ENCODE results near the gene GRAMD2B.
"Not testable (repeated sequence)": the region's sequence is repeated elsewhere in the genome, so short reads cannot be mapped to it uniquely, and the experiment has no call there.

The GRAMD2B gene

DNA sequence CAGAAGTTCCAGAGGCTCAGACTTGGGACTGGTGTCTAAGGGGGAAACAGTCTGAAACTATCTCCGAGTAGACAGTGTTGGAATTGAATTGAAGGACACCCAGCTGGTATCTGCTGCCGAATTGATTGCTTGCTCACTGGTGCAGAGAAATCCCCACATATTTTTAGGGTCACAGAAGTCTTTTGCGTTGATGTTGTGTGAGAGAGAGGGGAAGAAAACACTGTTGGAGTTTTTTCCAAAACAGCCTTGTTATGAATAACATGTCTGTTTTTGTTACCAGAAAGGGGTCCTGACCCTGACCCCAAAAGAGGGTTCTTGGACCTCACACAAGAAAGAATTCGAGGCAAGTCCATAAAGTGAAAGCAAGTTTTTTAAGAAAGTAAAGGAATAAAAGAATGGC, 90.5 kb downstream of the GRAMD2B start:
- DNase-seq (ENCODE audit: low spot score), result no peak

DNA sequence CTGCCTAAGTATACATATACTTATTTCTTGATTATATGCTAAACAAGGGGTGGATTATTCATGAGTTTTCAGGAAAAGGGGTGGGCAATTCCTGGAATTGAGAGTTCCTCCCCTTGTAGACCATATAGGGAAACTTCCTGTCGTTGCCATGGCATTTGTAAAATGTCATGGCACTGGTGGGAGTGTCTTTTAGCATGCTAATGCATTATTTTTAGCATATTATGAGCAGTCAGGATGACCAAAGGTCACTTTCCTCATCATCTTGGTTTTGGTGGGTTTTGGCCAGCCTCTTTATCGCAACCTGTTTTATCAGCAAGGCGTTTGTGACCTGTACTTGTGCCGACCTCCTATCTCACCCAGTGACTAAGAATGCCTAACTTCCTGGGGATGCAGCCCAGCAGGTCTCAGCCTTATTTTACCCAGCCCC, 90.9 kb downstream of the GRAMD2B start:
- no peak for DNase-seq (ENCODE audit: low spot score)

DNA sequence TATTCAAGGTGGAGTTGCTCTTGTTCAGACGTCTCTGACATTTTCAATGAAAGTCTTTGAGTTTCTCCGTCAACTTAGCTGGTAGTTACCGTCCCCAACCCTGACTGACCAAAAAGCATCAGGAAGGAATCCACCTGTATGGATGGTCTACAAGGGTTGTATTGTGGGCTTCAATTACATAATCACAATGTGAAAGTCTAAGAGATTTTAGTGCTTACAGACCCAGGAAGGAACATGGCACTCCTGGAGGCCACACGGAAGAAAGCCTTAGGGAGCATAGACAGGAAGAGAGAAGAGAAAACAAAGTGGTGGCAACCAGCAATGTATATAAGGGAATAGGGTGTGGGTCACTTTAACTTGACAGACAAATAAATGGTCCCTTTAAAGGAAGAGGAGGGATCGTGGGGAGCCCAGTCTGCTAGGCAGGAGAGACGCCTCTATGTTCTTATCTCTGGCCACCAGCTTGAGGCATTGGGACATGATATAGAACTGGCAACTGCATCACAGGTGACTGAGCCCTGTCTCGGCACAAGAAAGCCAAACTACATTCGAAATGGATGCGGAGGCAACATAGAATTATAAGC, 91.4 kb downstream of the GRAMD2B start:
- no peak for DNase-seq (ENCODE audit: low spot score)

DNA sequence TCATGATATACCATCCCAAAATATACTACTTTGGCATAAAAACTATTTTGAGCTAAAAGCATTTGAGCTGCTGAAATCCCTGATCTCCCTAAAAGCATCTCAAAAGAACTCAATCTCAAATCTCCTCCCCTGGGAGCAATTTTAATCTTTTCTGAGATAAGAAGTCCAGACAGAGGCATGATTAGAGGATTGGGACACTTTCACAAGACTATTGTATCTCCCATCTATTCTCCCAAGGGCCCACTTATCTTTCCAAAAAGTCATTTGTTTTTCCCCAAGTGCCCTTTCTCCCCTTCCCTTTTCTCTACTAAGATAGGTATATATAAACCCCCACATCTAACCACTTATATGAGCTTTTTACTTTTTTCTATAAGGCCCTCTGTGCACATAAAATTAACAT, 92.1 kb downstream of the GRAMD2B start:
- no peak for DNase-seq (ENCODE audit: low spot score)

DNA sequence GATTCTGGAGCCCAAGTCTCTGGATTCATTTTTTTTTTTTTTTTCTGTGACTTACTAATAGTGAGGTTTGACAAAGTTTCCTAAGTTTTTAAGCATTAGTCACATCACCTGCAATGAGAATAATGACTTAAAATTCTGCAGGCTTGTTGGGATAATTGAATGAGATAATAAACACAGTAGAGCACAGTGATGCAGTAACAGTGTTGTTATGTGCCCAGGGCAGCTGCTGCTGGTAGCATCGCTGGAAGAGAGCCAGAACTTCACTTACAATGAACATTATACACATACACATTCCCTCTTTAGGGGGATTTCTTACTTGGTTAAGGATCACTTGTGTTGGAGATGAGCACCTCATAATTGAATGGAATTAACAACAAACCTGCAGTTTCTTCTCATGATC, 92.9 kb downstream of the GRAMD2B start:
- DNase-seq (ENCODE audit: low spot score), result no peak

DNA sequence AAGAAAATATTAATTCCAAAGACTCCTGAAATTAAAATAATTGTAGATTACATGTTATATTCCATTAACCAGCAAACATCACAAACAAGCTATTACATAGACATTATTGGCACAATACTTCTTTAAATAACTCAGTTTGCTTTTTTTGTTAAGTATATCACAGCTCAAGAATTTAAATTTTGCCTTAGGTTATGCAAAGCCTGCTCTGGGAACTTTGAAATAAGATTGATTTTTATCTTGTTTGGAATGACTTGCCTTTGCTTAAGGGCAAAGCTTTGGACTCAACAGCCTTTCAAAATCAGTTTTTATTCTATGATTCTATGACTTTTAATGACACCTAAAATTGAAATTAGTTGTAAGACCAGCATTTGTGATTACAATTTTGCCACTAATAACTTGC, 93.6 kb downstream of the GRAMD2B start:
- no peak for DNase-seq (ENCODE audit: low spot score)

DNA sequence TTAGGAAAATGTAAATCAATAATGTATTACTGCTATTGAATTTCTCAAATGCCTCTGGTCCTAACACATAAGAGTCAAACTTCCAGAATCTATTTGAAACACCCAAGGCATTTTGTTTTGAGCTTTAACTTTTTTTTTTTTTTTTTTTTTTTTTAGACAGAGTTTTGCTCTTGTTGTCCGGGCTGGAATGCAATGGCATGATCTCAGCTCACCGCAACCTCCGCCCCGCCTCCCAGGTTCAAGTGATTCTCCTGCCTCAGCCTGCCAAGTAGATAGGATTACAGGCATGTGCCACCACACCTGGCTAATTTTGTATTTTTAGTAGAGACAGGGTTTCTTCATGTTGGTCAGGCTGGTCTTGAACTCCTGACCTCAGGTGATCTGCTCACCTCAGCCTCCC, 96.0 kb downstream of the GRAMD2B start:
- not testable (repeated sequence) for DNase-seq (ENCODE audit: low spot score)

DNA sequence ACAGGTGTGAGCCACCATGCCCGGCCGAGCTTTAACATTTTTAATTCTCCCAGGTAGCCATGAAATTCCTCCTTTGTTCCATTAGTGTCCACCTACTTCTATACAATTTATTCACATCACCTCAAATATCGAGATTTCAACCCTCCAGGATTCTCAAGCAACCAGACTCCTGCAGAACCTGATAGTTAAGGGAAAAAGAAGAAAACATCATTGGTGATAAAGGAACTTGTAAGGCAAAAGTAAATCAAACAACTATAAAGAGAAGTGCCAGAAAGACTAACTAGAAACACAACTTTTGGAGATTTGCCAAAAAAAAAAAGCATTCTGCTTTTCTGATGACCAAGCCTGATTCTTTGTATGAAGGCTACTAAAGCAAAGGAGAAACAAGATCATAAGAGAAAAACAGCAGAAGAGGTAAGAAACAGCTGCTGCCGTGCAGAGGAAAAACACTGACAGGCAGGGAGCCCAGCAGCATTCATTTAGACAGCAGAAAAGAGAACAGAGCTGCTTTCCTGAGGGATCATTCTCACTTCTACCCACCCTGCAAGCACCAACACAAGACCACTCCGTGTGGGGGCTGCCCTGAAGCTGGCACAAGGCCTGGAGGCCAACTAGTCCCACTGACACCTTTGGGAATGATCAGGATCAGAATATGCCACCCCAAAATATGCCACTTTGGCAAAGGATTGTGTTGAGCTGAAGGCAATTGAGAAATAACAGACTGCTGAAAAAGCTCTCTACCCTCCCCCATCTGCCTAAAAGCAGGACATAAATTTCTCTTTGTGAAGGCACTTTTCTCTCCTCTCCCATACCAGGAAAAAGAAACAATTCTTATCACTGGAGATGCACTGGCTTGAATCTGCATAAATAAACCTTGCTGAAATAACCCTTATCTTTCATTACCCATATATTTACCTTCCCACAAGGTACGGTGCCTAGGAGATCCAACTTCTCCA, 96.7 kb downstream of the GRAMD2B start:
- no peak for DNase-seq (ENCODE audit: low spot score)

DNA sequence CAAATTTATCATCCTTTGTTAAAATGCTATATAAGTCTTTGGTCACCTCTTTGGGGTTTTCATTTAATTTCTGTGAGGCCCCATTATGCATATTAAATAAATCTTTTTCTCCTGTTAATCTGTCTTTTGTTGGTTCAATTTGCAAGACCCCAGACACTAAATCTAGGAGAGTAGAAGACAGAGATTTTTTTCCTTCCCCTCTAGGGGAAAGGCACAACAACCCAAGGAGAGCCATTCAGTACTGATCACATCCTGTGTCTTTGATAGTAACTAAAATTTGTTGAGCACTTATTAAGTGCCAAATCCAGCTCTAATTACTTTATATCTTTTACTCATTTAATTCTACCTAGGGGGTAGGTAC, 97.4 kb downstream of the GRAMD2B start:
- no peak for DNase-seq (ENCODE audit: low spot score)

DNA sequence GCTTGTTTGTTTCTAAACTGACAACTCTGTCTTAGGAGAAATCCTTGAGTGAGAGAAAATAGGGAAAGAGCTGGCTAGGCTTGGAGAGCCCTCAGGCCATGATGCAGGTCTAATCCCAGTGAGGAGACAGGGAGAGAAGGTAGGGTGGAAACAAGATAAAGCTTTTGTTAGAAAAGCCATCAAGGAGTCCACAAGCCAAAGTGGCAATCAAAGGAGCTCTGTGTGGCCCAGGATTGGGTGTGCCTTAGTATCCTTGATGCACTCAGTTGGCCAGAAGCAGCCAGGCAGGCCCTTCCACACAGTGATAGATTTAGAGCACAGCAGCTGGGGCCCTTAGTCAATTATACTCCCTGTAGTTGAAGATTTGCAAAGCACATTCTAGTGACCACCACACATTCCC, 97.9 kb downstream of the GRAMD2B start:
- DNase-seq (ENCODE audit: low spot score), result no peak

DNA sequence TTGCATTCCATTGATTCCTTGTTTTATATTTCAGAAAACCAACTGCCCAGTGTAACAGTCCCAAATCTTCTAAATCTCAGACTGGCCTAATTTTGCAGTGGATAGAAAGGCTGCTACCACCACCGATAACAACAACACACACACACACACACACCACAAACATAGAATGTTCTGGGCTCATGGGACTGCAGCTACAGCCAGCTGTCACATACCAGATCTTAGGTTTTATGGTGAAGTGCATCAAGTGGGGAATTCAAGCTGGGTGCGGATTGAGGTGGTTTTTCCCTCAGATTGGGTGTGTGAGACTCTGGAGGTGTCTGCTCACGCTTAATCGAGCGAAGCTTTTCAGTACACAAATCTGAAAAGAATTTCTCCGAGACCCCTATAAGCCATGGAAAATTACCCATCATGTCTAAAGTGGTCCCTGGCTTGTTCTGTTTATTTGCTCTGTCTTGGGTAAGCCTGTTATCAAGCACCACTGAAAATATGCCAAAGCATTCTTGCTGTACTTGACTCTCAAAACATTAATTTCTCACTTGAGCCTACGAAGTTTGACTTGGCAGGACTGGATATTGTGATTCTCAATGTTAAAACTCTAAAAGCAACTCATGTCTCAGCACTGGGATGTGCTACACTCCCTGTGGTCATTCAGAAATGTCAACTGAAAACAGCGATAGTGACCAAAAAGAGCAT, 100.8 kb downstream of the GRAMD2B start:
- DNase-seq (ENCODE audit: low spot score), result no peak

DNA sequence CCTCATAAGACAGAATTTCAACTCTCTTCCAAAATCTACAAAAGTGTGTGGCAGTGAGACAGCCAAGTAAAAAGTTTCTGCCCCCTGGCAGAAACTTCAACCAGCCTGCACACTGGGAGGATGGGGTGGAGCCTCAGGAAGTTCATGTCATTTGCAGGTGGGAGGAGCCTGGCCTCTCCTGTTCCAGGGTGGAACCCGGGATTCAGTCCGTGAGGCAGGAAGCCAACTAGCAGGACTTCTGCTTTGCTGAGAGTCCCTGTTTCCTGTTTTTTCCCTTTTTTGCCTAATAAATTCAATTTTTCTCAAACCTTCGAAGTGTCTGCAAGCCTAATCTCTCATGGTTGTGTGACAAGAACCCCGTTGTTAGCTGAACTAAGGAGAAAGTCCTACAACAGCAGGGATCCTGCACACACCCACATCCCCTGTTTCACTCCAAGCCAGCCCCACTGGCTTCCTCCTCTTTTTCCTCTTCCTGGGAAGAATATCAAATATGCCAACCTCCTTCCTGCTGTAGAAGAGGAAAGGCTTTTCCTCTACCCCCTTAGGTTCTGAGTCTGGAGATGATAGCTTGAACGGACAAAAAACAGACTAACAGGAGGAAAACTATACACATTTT, 102.5 kb downstream of the GRAMD2B start:
- peak; percentile 55 for DNase-seq (ENCODE audit: low spot score)

DNA sequence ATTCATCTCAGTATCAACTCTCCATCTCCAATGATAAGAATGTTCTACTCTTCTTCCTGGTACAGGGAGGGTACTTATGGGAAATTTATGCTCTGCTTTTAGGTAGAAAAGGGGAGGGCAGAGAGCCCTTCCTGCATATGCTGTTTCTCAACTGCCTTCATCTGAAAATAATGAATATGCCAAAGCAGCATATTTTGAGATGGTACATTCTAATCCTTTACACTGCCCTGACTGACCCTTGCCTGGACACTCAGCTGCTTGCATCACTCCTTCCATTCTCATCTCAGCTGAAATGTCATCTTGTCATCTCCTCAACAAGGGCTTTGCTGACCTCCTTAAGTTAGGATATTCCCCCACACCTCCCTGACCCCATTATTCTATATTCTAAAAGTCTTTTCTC, 103.3 kb downstream of the GRAMD2B start:
- DNase-seq (ENCODE audit: low spot score), result no peak

DNA sequence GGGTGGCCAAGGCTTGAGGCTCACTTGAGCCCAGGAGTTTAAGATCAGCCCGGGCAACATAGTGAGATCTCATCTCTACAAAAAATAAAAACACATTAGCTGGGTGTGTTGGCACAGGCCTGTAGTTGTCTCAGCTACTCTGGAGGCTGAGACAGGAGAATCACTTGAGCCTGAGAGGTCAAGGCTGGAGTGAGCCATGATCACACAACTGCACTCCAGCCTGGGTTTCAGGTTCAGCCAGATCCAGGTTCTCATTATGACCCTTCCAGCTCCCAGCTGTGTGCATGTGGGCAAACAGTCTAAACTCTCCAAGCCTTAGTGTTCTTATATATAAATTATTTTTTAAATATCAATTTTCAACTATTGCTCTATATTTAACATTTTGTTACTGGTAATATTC, 103.9 kb downstream of the GRAMD2B start:
- no peak for DNase-seq (ENCODE audit: low spot score)

DNA sequence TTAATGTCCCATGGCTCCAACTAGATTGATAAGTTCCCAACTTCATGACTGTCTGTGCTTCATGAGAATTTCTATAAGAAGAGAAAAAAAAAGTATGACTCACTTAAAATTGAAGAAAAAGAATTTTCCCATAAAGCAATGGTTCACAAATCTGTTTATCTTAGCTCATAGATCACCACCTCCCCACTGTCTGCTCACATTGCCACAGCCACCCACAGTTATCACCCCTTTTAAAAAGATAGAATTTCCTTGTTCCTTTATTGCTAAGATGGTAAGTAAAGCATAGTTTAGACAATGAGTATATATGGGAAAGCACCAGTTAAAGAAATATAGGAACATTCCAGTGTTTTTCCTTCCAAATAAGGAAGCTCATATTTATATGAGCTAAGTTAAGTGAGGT, 104.7 kb downstream of the GRAMD2B start:
- no peak for DNase-seq (ENCODE audit: low spot score)

DNA sequence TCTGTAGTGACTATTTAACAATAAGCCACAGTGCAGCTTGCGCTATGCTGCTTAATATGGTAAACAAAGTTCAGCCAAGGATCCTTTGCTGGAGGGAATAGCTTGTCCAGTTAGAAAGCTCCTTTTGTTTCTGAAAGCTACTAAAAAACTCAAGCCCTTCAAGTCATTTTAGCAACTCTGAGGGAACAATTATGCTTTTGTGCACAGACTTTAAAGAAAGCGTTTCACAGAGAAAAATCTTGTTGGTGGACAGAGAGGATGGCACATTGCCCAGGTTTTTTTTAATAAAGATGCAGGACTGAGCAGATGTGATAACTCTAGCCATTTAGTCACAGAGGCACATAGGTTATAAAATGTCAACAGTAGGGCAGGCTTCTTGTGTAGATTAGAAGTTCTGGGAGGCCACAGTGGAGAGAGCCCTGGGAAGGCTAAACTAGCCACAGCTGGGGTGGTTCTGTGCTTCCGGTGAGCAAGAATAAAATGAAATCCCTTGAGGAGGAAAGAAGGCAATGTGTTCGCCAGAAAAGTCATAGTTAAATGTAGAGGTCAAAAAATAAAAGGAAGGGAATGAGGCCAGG, 108.4 kb downstream of the GRAMD2B start:
- no peak for DNase-seq (ENCODE audit: low spot score)

DNA sequence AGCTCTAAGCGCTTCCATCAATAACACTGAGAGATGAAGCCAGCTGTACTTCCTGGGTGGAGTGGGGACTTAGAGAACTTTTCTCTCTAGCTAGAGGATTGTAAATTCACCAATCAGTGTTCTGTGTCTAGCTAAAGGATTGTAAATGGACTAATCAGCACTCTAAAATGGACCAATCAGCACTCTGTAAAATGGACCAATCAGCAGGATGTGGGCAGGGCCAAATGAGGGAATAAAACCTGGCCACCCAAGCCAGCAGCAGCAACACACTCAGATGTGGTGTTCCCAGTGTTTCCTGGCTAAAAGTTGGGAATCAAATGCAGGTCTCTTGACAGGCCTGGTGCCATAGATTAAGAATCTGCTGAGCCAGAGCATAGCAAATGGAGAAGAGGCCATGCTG, 111.3 kb downstream of the GRAMD2B start:
- no peak for DNase-seq (ENCODE audit: low spot score)

DNA sequence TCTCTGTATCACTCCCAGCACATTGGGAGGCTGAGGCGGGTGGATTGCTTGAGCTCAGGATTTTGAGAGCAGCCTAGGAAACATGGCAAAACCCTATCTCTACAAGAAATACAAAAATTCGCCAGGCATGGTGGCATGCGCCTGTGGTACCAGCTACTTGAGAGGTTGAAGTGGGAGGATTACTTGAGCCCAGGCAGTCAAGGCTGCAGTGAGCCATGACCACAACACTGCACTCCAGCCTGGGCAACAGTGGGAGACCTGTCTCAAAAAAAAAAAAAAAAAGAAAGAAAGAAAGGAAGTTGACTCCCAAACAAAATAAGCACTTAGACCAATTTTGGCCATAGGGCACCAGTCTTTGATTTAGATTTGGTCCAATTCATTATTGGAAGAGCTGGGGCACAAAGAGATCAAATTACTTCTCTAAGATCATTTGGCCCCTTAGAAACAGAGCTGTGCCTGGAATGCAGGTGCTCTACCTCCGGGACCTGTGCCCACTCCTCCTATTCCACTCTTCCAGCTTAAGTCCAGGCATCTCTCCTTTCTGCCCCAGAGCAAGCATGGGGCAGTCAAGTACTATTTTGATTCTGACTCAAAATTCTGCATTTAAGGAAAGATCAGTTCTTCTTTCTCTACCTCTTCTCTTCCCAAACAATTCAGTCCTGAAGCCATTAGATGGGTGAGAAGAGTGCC, 112.8 kb downstream of the GRAMD2B start:
- no peak for DNase-seq (ENCODE audit: low spot score)

DNA sequence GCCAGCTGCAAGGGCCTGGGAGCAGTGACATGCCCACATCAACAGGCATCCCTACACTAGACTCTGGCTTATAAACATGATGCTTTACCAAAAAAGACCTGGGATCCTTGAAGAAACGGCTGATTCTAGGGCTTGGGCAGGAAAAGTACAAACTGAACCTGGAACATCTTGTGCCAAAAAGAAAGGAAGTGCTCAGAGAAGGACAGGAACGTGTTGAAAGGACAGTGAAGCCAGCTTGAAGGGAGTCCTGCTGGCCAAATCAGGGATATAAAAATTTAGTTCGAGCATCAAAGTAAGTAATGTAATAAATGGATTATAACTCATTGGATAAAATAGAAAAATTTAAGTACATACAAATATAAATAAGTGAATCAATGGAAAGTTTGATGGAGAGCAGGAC, 113.7 kb downstream of the GRAMD2B start:
- DNase-seq (ENCODE audit: low spot score), result no peak

DNA sequence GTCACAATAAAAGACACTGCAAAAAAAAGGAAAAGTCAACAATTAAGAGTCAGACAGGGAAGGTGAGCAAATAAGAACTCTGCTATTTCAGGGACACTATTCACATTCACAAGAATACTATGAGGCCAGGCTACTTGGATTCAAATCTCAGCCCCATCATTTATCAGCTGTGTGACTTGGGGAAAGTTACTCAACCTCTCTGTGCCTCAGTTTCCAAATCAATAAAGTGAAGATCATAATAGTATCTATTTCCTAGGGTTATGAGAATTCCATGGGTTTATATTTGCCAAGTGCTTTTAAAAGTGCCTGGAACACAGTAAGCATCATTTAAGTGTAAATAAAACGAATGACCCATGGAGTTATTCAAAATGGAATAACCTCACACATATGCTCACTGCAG, 115.4 kb downstream of the GRAMD2B start:
- DNase-seq (ENCODE audit: low spot score), result no peak

DNA sequence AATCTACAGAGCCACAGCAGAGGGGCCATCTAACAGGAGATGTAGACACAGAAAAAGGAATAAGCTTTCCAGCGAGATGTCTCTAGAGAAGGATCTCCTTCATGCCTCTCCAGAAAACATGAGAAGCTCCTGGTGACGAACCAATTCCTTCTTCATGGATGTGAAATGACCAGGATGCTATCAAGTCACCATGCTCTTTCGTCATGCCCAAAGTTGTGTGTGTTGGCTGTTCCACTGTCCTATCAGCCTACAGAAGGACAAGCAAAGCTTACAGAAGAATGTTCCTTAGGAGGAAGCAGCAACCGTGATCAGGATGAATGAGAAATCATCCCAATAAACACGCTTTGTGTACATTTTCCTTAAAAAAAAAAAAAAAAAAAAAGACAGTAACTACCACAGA, 117.4 kb downstream of the GRAMD2B start:
- DNase-seq (ENCODE audit: low spot score), result no peak

DNA sequence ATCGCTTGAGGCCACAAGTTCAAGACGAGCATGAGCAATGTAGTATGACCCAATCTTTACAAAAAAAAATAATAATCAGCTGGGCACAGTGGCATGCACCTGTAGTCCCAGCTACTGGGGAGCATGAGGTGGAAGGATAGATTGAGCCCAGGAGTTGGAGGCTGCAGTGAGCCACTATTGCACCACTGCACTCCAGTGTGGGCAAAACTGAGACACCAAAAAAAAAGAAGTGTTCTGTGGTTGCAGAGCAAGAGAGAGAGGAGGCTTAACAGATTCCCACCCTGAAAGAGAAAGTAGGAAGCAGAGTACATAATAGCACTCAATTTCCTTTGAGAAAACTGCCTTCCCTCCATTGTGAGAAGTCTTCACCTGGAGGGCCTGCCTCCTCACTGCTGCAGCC, 119.2 kb downstream of the GRAMD2B start:
- no peak for DNase-seq (ENCODE audit: low spot score)

Measured in ecto neural progenitor cell (in vitro differentiated cells).